Chondrocyte (in vitro differentiated cells): ENCODE results near the gene ASB1. TPM values are rescaled to one million over a fixed set of nuclear protein-coding genes. Genes with fewer than 3 reads are reported as not detected.
"Not testable (repeated sequence)": the region's sequence is repeated elsewhere in the genome, so short reads cannot be mapped to it uniquely, and the experiment has no call there.

ENCODE experiments used
- DNase-seq: peaks from one replicate; pipeline ENCODE4 v3.0.0; 2021; ENCODE audit warnings: mixed read lengths, low spot score
- H3K27ac Mint-ChIP-seq: one replicate; pipeline ENCODE4 v1.8.0; 2021; ENCODE audit warnings: mild to moderate bottlenecking, moderate library complexity, mixed read lengths; ENCODE audit not compliant: unreplicated experiment
- H3K27me3 Mint-ChIP-seq: 2 replicates; pipeline ENCODE4 v1.8.0; 2021; ENCODE audit warnings: low read depth, mixed read lengths
- H3K36me3 Mint-ChIP-seq: 2 replicates; pipeline ENCODE4 v1.8.0; 2021; ENCODE audit warnings: low read depth, mixed read lengths
- H3K4me1 Mint-ChIP-seq: 2 replicates; pipeline ENCODE4 v1.8.0; 2021; ENCODE audit warnings: low read depth, mild to moderate bottlenecking, mixed read lengths
- H3K4me3 Mint-ChIP-seq: one replicate; pipeline ENCODE4 v1.8.0; 2021; ENCODE audit warnings: mild to moderate bottlenecking, moderate library complexity, mixed read lengths; ENCODE audit not compliant: unreplicated experiment
- H3K9me3 Mint-ChIP-seq: 2 replicates; pipeline ENCODE4 v1.8.0; 2021; ENCODE audit warnings: low read depth, mixed read lengths
- CTCF ChIP-seq: fragments of 200-600 bp; sonication (generic); IDR thresholded peaks from 2 replicates; pipeline ENCODE4 v1.5.0; 2021; ENCODE audit warnings: antibody characterized with exemption, mild to moderate bottlenecking, moderate library complexity
- total RNA-seq: library from RNA; stranded (reverse); gene quantifications from 3 replicates; pipeline ENCODE4 v1.2.1, GENCODE V29; 2021

The ASB1 gene
- total RNA-seq, 1 donor from 2014 or later: 31.0 TPM

GRCh38 chr2:238440767-238441166, 14.0 kb downstream of the ASB1 start:
- Mint-ChIP-seq H3K27ac (no peak overlapping the region), H3K27me3 (no peaks in the 10 kb centered on the region), H3K36me3 (peaks cover 29% of the 10 kb centered on the region)

DNA sequence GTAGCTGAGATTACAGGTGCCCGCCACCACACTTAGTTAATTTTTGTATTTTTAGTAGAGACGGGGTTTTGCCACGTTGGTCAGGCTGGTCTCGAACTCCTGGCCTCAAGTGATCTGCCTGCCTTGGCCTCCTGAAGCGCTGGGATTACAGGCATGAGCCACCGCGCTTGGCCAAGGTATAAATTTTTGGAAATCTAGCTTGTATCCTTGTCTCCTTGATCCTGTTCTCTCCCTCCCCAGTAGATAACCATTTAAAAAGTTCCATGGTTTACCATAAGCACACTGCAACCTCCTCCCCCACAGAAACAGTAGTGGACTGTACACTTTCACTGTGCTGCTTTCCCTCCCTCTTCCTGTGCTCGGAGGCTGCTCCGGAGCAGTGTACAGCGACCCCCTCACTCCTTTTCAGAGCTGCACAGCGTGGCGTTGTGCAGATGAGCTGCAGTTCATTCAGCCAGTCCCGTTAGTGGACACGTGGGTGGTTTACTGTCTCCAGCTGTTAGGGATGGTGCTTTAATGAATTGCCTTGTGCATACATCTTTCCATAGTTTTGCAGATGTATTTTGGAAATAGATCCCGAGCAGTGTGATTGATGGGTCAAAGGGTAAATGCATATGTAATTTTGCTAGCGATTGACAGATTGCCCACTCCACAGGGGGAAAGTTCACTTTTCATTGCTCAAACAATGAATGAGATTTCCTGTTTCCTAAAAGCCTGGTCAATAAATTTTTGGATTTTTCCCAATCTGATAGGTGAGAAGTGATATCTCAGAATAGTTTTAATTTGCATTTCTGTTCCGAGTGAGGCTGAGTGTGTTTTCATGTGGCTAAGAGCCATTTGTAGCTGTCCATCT, 14.8 kb downstream of the ASB1 start:
- peaks cover 31% of the 10 kb centered on the region for H3K36me3 Mint-ChIP-seq
- H3K9me3 Mint-ChIP-seq: no peaks in the 10 kb centered on the region
- peak overlapping the region; percentile 54 for H3K27ac Mint-ChIP-seq
- peaks cover 42% of the 10 kb centered on the region for H3K4me1 Mint-ChIP-seq
- H3K4me3 Mint-ChIP-seq: no peak overlapping the region
- no peaks in the 10 kb centered on the region for H3K27me3 Mint-ChIP-seq
- TF ChIP-seq CTCF: no peak
- no peak for DNase-seq

More at GRCh38 chr2:238440767-238441166, 14.0 kb downstream of the ASB1 start:
- peaks cover 46% of the 10 kb centered on the region for H3K4me1 Mint-ChIP-seq
- no peak overlapping the region for H3K4me3 Mint-ChIP-seq
- DNase-seq: no peak
- TF ChIP-seq CTCF: no peak
- no peaks in the 10 kb centered on the region for H3K9me3 Mint-ChIP-seq

DNA sequence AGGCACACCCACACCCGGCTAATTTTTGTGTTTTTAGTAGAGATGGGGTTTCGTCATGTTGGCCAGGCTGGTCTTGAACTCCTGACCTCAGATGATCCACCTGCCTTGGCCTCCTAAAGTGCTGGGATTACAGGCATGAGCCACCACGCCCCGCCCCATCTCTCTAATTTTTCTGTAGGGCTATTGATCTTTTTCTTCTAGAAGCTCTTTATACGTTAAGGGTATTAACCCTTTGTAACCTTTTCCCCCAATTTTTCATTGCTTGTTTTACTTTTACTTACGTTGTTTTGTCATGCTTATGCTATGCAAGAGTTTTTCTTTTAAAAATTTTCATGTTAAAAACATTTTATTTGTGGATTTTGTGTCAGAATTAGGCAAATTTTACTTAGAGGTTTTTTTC, 15.5 kb downstream of the ASB1 start:
- H3K27ac Mint-ChIP-seq, H3K4me3 Mint-ChIP-seq, H3K9me3 Mint-ChIP-seq, H3K27me3 Mint-ChIP-seq, DNase-seq: not testable (repeated sequence)
- H3K36me3 Mint-ChIP-seq: peaks cover 34% of the 10 kb centered on the region
- peaks cover 38% of the 10 kb centered on the region for H3K4me1 Mint-ChIP-seq

DNA sequence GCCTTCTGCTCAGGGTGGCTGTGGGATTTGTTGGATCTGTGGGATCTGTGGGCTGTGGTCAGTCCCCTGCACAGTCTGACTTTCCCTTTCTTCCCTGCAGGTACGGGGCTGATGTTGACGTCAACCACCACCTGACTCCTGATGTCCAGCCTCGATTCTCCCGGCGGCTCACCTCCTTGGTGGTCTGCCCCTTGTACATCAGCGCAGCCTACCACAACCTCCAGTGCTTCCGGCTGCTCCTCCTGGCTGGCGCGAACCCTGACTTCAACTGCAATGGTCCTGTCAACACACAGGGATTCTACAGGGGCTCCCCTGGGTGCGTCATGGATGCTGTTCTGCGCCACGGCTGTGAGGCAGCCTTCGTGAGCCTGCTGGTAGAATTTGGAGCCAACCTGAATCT, 17.5 kb downstream of the ASB1 start:
- peaks cover 34% of the 10 kb centered on the region for H3K4me1 Mint-ChIP-seq
- peaks cover 43% of the 10 kb centered on the region for H3K36me3 Mint-ChIP-seq
- DNase-seq: no peak
- no peaks in the 10 kb centered on the region for H3K27me3 Mint-ChIP-seq
- H3K4me3 Mint-ChIP-seq: no peak overlapping the region
- no peak for TF ChIP-seq CTCF
- H3K9me3 Mint-ChIP-seq: no peaks in the 10 kb centered on the region
- H3K27ac Mint-ChIP-seq: no peak overlapping the region

GRCh38 chr2:238445409-238446190, 18.9 kb downstream of the ASB1 start:
- no peak for TF ChIP-seq CTCF
- no peak for DNase-seq
- peaks cover 48% of the 10 kb centered on the region for H3K36me3 Mint-ChIP-seq
- no peaks in the 10 kb centered on the region for H3K27me3 Mint-ChIP-seq
- H3K4me3 Mint-ChIP-seq: no peak overlapping the region
- no peaks in the 10 kb centered on the region for H3K9me3 Mint-ChIP-seq
- H3K4me1 Mint-ChIP-seq: peaks cover 24% of the 10 kb centered on the region
- H3K27ac Mint-ChIP-seq: no peak overlapping the region
